H1 (cell line): ENCODE measurements around the gene SEMA3E. TPM values are rescaled to one million over a fixed set of nuclear protein-coding genes. Genes with fewer than 3 reads are reported as not detected.

Experiments
- CTCF ChIA-PET: fragments of 300-600 bp; sonication (Branson Sonifier 250); formaldehyde crosslinking; loops from one replicate; lab custom pipeline; 2021; ENCODE audit not compliant: partially characterized antibody; lab: Charles Lee
- POLR2A ChIA-PET: fragments of 300-600 bp; sonication (Branson Sonifier 250); formaldehyde crosslinking; loops from one replicate; lab custom pipeline; 2021; ENCODE audit warnings: inconsistent platforms; ENCODE audit not compliant: partially characterized antibody; lab: Charles Lee
- DNase-seq, 2 experiments: peaks; one replicate each; pipeline versions ENCODE4 v3.0.0 to v3.0.0-alpha.2; 2010 to 2022; ENCODE audit warnings: low spot score in 2 of 2, low read depth in 1 of 2, mixed read lengths in 1 of 2
- FAIRE-seq: peaks from 2 replicates; lab custom pipeline; 2011; peaks lifted over from hg19 to GRCh38; lab: Jason Lieb, UNC
- H2AFZ ChIP-seq: 2 replicates; pipeline ENCODE4 v1.8.1; 2012; ENCODE audit warnings: low read length, inconsistent platforms
- H2AK5ac ChIP-seq: 2 replicates; pipeline ENCODE4 v1.6.1; 2013; ENCODE audit warnings: low read depth, low read length
- H2BK120ac ChIP-seq: replicated peaks from 2 replicates; pipeline ENCODE3; 2013; ENCODE audit warnings: low read depth, low read length, inconsistent platforms
- H2BK12ac ChIP-seq: 2 replicates; pipeline ENCODE4 v1.6.1; 2013; ENCODE audit warnings: low read depth, low read length
- H2BK15ac ChIP-seq: 2 replicates; pipeline ENCODE4 v1.6.1; 2013; ENCODE audit warnings: low read length
- H2BK20ac ChIP-seq: 2 replicates; pipeline ENCODE4 v1.6.1; 2013; ENCODE audit warnings: low read length
- H2BK5ac ChIP-seq: 2 replicates; pipeline ENCODE4 v1.6.1; 2013; ENCODE audit warnings: low read depth, low read length
- H3K14ac ChIP-seq: 2 replicates; pipeline ENCODE4 v1.6.1; 2013; ENCODE audit warnings: inconsistent platforms; ENCODE audit not compliant: insufficient read length
- H3K18ac ChIP-seq: 2 replicates; pipeline ENCODE4 v1.6.1; 2013; ENCODE audit warnings: low read length; ENCODE audit errors: extremely low read depth
- H3K23ac ChIP-seq: 2 replicates; pipeline ENCODE4 v1.6.1; 2013; ENCODE audit warnings: inconsistent platforms; ENCODE audit not compliant: insufficient read length
- H3K23me2 ChIP-seq: 2 replicates; pipeline ENCODE4 v1.6.1; 2013; ENCODE audit warnings: low read depth, low read length
- H3K27ac ChIP-seq: 2 replicates; pipeline ENCODE4 v1.6.1; 2011; ENCODE audit warnings: low read depth, low read length, inconsistent platforms
- H3K27me3 ChIP-seq, 4 experiments: replicated peaks in 1 of 4; 1 replicate in 1 of 4; 2 replicates in 3 of 4; pipeline versions ENCODE4 v1.6.1 to v1.8.1; 2011 to 2013; ENCODE audit warnings: low read length in 3 of 4, mild to moderate bottlenecking in 3 of 4, inconsistent platforms in 2 of 4, mixed read lengths in 2 of 4, moderate library complexity in 1 of 4; ENCODE audit not compliant: control insufficient read depth in 3 of 4, insufficient read depth in 3 of 4; ENCODE audit errors: extremely low read depth in 1 of 4
- H3K36me3 ChIP-seq, 4 experiments: 2 replicates each; pipeline versions ENCODE4 v1.6.1 to v1.8.1; 2011 to 2013; ENCODE audit warnings: mild to moderate bottlenecking in 4 of 4, low read length in 3 of 4, moderate library complexity in 2 of 4, control low read depth in 1 of 4, inconsistent platforms in 1 of 4; ENCODE audit not compliant: insufficient read depth in 4 of 4, control insufficient read depth in 2 of 4
- H3K4ac ChIP-seq: replicated peaks from 2 replicates; pipeline ENCODE3; 2013; ENCODE audit warnings: low read length, low read depth, mixed read lengths, inconsistent platforms; ENCODE audit not compliant: insufficient read length
- H3K4me1 ChIP-seq, 4 experiments: replicated peaks in 1 of 4; 1 replicate in 1 of 4; 2 replicates in 3 of 4; pipeline versions ENCODE4 v1.6.1 to v1.8.1; 2011 to 2013; ENCODE audit warnings: low read length in 3 of 4, inconsistent platforms in 2 of 4, mixed read lengths in 1 of 4; ENCODE audit not compliant: insufficient read depth in 4 of 4, control insufficient read depth in 3 of 4
- H3K4me2 ChIP-seq, 2 experiments: 2 replicates each; pipeline versions ENCODE4 v1.6.1 to v1.8.1; 2011 to 2013; ENCODE audit warnings: low read depth in 2 of 2, low read length in 2 of 2, control low read depth in 1 of 2, inconsistent platforms in 1 of 2, mild to moderate bottlenecking in 1 of 2; ENCODE audit not compliant: insufficient read depth in 1 of 2
- H3K4me3 ChIP-seq, 4 experiments: fragments of 200-600, 300-600 bp in 1 of 4; sonication (generic), shearing (Covaris generic), sonication (Bioruptor Twin) in 1 of 4; 2 replicates each; pipeline versions ENCODE4 v1.5.1 to v1.8.1; 2011 to 2016; ENCODE audit warnings: low read length in 4 of 4, low read depth in 3 of 4, control low read depth in 2 of 4, inconsistent platforms in 2 of 4, mild to moderate bottlenecking in 2 of 4, mixed read lengths in 1 of 4, moderate library complexity in 1 of 4; ENCODE audit not compliant: insufficient read depth in 2 of 4; ENCODE audit errors: extremely low read depth in 1 of 4
- H3K56ac ChIP-seq: replicated peaks from 2 replicates; pipeline ENCODE3; 2013; ENCODE audit warnings: low read depth, mild to moderate bottlenecking, mixed read lengths, low read length, inconsistent platforms; ENCODE audit not compliant: insufficient read length
- H3K79me1 ChIP-seq: 2 replicates; pipeline ENCODE4 v1.6.1; 2013; ENCODE audit warnings: low read depth, low read length, control low read depth
- H3K79me2 ChIP-seq, 2 experiments: 2 replicates each; pipeline versions ENCODE4 v1.6.1 to v1.8.1; 2012 to 2013; ENCODE audit warnings: low read length in 2 of 2, mild to moderate bottlenecking in 2 of 2, inconsistent platforms in 1 of 2; ENCODE audit not compliant: insufficient read depth in 2 of 2, control insufficient read depth in 1 of 2
- H3K9ac ChIP-seq, 4 experiments: replicated peaks in 1 of 4; 1 replicate in 1 of 4; 2 replicates in 3 of 4; pipeline versions ENCODE4 v1.6.1 to v1.8.1; 2011 to 2013; ENCODE audit warnings: low read depth in 3 of 4, low read length in 3 of 4, control low read depth in 2 of 4, mild to moderate bottlenecking in 2 of 4, moderate library complexity in 2 of 4, inconsistent platforms in 1 of 4; ENCODE audit errors: extremely low read depth in 1 of 4
- H3K9me3 ChIP-seq, 2 experiments: 2 replicates each; pipeline versions ENCODE4 v1.6.1 to v1.8.1; 2012 to 2013; ENCODE audit warnings: mild to moderate bottlenecking in 2 of 2, moderate library complexity in 2 of 2, control low read depth in 1 of 2, inconsistent platforms in 1 of 2, low read depth in 1 of 2, low read length in 1 of 2, mixed read lengths in 1 of 2; ENCODE audit not compliant: insufficient read depth in 2 of 2
- H4K20me1 ChIP-seq, 2 experiments: replicated peaks in 1 of 2; 2 replicates each; pipeline versions ENCODE3 to v1.8.1; 2011 to 2013; ENCODE audit warnings: inconsistent platforms in 2 of 2, low read length in 2 of 2, mild to moderate bottlenecking in 1 of 2; ENCODE audit not compliant: insufficient read depth in 2 of 2, control insufficient read depth in 1 of 2
- H4K5ac ChIP-seq: 2 replicates; pipeline ENCODE4 v1.6.1; 2013; ENCODE audit warnings: low read length, low read depth, mixed read lengths, inconsistent platforms; ENCODE audit not compliant: insufficient read length
- H4K8ac ChIP-seq: 2 replicates; pipeline ENCODE4 v1.8.0; 2013; ENCODE audit warnings: mild to moderate bottlenecking, moderate library complexity, low read length, inconsistent platforms; ENCODE audit not compliant: insufficient read depth; ENCODE audit errors: extremely low read depth
- H4K91ac ChIP-seq: replicated peaks from 2 replicates; pipeline ENCODE3; 2013; ENCODE audit warnings: low read length, mixed read lengths, inconsistent platforms; ENCODE audit not compliant: insufficient read length
- CREB1 ChIP-seq: IDR thresholded peaks from 2 replicates; pipeline ENCODE4 v1.6.1; 2012; ENCODE audit warnings: inconsistent platforms
- CTBP2 ChIP-seq: IDR thresholded peaks from 2 replicates; pipeline ENCODE4 v1.7.0; 2011; ENCODE audit warnings: borderline replicate concordance, mild to moderate bottlenecking, moderate library complexity, mixed read lengths, low read length; ENCODE audit not compliant: insufficient read depth, insufficient read length
- EZH2 ChIP-seq: fragments of 200-600 bp; sonication (generic); IDR thresholded peaks from 2 replicates; pipeline ENCODE4 v1.7.1; 2012; ENCODE audit warnings: low read depth, mild to moderate bottlenecking, moderate library complexity, low read length, inconsistent platforms; ENCODE audit not compliant: severe bottlenecking
- SP1 ChIP-seq: IDR thresholded peaks from 2 replicates; pipeline ENCODE4 v1.6.1; 2011; ENCODE audit warnings: low read depth, low read length
- WGBS, 2 experiments: shearing (Covaris generic) in 1 of 2; methylation state at CpG; one replicate each; pipeline versions ENCODE4 v1.1.6 to v1.1.7; 2013 to 2015; ENCODE audit warnings: low lambda C conversion rate in 2 of 2, mixed read lengths in 2 of 2, inconsistent platforms in 1 of 2, low coverage in 1 of 2, missing lambda C conversion rate in 1 of 2; ENCODE audit not compliant: insufficient replicate concordance in 2 of 2, insufficient coverage in 1 of 2, insufficient read length in 1 of 2; ENCODE audit errors: extremely low coverage in 1 of 2, missing lambda C conversion rate in 1 of 2; 5-methylcytosine and 5-hydroxymethylcytosine counted together
- polyA plus RNA-seq, 7 experiments: library from polyadenylated mRNA; depleted of rRNA in 3 of 7; stranded (reverse) in 5 of 7; unstranded in 2 of 7; fragments of >200 nt in 5 of 7; fragments of 200-250 nt in 2 of 7; gene quantifications; 1 replicate in 5 of 7; 2 replicates in 1 of 7; 4 replicates in 1 of 7; pipeline versions ENCODE4 v1.2.1 to v1.2.3, GENCODE V29; 2011 to 2013; ENCODE audit warnings: missing spikeins in 2 of 7, mixed read lengths in 2 of 7
- total RNA-seq: library from RNA; stranded (reverse); fragmentation: NEBNext Ultra II Directional; extraction: Animal tissue kit (Norgen Biotek cat#: 25700); gene quantifications from 2 replicates; pipeline ENCODE4 v1.2.1, GENCODE V29; 2021

SEMA3E gene
- total and polyA plus RNA-seq, 2 of the 8 experiments (the other 6 are each of a cell fraction or from before 2014, with no cell fraction given) = 0.93 to 0.94 TPM

DNA sequence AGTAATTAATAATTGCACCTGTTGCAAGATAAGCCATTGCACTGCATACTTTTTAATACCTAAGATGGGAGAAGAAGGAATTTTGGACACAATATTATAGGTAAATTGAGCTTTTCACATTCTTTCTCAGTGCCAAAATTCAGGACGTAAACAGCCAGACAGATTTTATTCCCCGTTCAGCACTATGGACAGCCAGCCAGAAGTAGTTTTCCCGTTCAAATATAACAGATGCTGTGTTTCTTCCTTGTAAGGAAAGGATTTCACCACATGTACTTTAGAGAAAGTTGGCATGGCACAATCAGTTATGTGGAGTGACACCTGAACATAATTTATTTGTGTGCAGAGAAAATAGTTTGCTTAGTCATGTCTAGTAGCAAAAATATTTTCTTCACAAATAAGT lies 34.8 kb downstream of the SEMA3E start:
- no peak overlapping the region for H2AFZ ChIP-seq
- H2BK20ac ChIP-seq = no peak overlapping the region
- H3K79me2 ChIP-seq = no peaks in the 10 kb centered on the region
- no peak overlapping the region for H2AK5ac ChIP-seq
- H3K4me2 ChIP-seq = no peak overlapping the region
- TF ChIP-seq CTBP2 = no peak
- no peak for TF ChIP-seq SP1
- no peak for TF ChIP-seq EZH2
- no peak for TF ChIP-seq CREB1
- TF ChIP-seq, all 59 proteins: peak for 0
- ChIA-PET CTCF (no interaction called here), POLR2A (no interaction called here)
- H2BK15ac ChIP-seq = no peak overlapping the region
- no peak overlapping the region for H2BK12ac ChIP-seq
- H4K20me1 ChIP-seq = no peaks in the 10 kb centered on the region
- no peak overlapping the region for H2BK120ac ChIP-seq
- H3K56ac ChIP-seq = no peak overlapping the region
- H3K9ac ChIP-seq = no peak overlapping the region
- FAIRE-seq = no peak
- H3K27me3 ChIP-seq = no peaks in the 10 kb centered on the region
- WGBS, 2 experiments = 90% methylated on average over 3 of the region's 3 CpGs; no CpG with 5 or more reads in 1 of the 2 experiments
- peaks cover 0 to 6% (median 2%) of the 10 kb centered on the region in 4 experiments; a peak in 3 of 7 replicates for H3K4me1 ChIP-seq
- no peak overlapping the region for H3K18ac ChIP-seq
- H3K14ac ChIP-seq = no peak overlapping the region
- H4K8ac ChIP-seq = no peak overlapping the region
- no peaks in the 10 kb centered on the region for H3K9me3 ChIP-seq
- no peak overlapping the region for H4K5ac ChIP-seq
- no peaks in the 10 kb centered on the region for H3K79me1 ChIP-seq
- no peak overlapping the region for H4K91ac ChIP-seq
- H3K4me3 ChIP-seq = no peak overlapping the region
- no peak overlapping the region for H2BK5ac ChIP-seq
- no peak for DNase-seq
- no peak overlapping the region for H3K4ac ChIP-seq
- H3K27ac ChIP-seq = no peak overlapping the region
- no peaks in the 10 kb centered on the region for H3K23me2 ChIP-seq
- H3K36me3 ChIP-seq = no peaks in the 10 kb centered on the region
- H3K23ac ChIP-seq = no peak overlapping the region
